HuH-7.5 (cell line): ENCODE data around the gene CTNNA3.
A peak's percentile ranks its signal among the peaks of the same experiment; 100 is the strongest.
"Not testable (repeated sequence)": the region's sequence is repeated elsewhere in the genome, so short reads cannot be mapped to it uniquely, and the experiment has no call there.

Experiments
- DNase-seq: peaks from one replicate; pipeline ENCODE4 v3.0.0; 2011; ENCODE audit warnings: low spot score

The CTNNA3 gene

GRCh38 chr10:67696029-67696428, at the start of gene CTNNA3:
CTNNA3 (minus strand) TSS chr10:67696195.
- DNase-seq: no peak

GRCh38 chr10:67735430-67735829, 39.4 kb upstream of the CTNNA3 start:
- DNase-seq: no peak

GRCh38 chr10:67733511-67733910, 37.5 kb upstream of the CTNNA3 start:
- no peak for DNase-seq

- no peak for DNase-seq
These were observed 29.6 kb upstream of the CTNNA3 start for GRCh38 chr10:67725567-67725966.

- DNase-seq: no peak
These were observed 27.6 kb upstream of the CTNNA3 start for GRCh38 chr10:67723601-67724000.

GRCh38 chr10:67722113-67722512, 26.1 kb upstream of the CTNNA3 start:
- DNase-seq: no peak

- DNase-seq: not testable (repeated sequence)
These were observed 20.5 kb upstream of the CTNNA3 start for GRCh38 chr10:67716455-67716854.

- DNase-seq: no peak
These were observed 9.9 kb upstream of the CTNNA3 start for GRCh38 chr10:67705921-67706320.

GRCh38 chr10:67699613-67700270, 3.7 kb upstream of the CTNNA3 start:
- not testable (repeated sequence) for DNase-seq

- DNase-seq: no peak
These were observed 2.2 kb upstream of the CTNNA3 start for GRCh38 chr10:67698164-67698563.

- DNase-seq: peak; percentile 22
These were observed 1.7 kb upstream of the CTNNA3 start for GRCh38 chr10:67697724-67698131.

- no peak for DNase-seq
These were observed 684 bp upstream of the CTNNA3 start for GRCh38 chr10:67696679-67697078.

- no peak for DNase-seq
These were observed 440 bp downstream of the CTNNA3 start for GRCh38 chr10:67695555-67695954.

GRCh38 chr10:67691861-67692260, 4.1 kb downstream of the CTNNA3 start:
- not testable (repeated sequence) for DNase-seq

- DNase-seq: not testable (repeated sequence)
These were observed 5.5 kb downstream of the CTNNA3 start for GRCh38 chr10:67690540-67690939.

- not testable (repeated sequence) for DNase-seq
These were observed 11.9 kb downstream of the CTNNA3 start for GRCh38 chr10:67684140-67684539.

- DNase-seq: no peak
These were observed 17.5 kb downstream of the CTNNA3 start for GRCh38 chr10:67678335-67678974.

- DNase-seq: no peak
These were observed 19.7 kb downstream of the CTNNA3 start for GRCh38 chr10:67676208-67676825.

GRCh38 chr10:67670401-67670800, 25.6 kb downstream of the CTNNA3 start:
- no peak for DNase-seq

GRCh38 chr10:67669978-67670377, 26.0 kb downstream of the CTNNA3 start:
- DNase-seq: no peak

GRCh38 chr10:67668448-67668847, 27.5 kb downstream of the CTNNA3 start:
- DNase-seq: no peak

GRCh38 chr10:67667035-67667425, 29.0 kb downstream of the CTNNA3 start:
- DNase-seq: no peak

GRCh38 chr10:67666416-67667034, 29.5 kb downstream of the CTNNA3 start:
- no peak for DNase-seq
